22Rv1 (cell line): ENCODE results near the gene CFAP157.

ENCODE experiments used
- H3K27ac ChIP-seq: fragments of 450-650 bp; 2 replicates; pipeline ENCODE4 v1.5.1; 2017
- ZFX ChIP-seq: fragments of 450-650 bp; IDR thresholded peaks from 2 replicates; pipeline ENCODE4 v1.6.1; 2017; ENCODE audit warnings: antibody characterized with exemption, borderline replicate concordance
- TF ChIP-seq, protein P1 (sequence below): fragments of 450-650 bp; IDR thresholded peaks from 2 replicates; pipeline ENCODE4 v1.5.1; 2017; ENCODE audit warnings: mild to moderate bottlenecking

CFAP157 gene

DNA sequence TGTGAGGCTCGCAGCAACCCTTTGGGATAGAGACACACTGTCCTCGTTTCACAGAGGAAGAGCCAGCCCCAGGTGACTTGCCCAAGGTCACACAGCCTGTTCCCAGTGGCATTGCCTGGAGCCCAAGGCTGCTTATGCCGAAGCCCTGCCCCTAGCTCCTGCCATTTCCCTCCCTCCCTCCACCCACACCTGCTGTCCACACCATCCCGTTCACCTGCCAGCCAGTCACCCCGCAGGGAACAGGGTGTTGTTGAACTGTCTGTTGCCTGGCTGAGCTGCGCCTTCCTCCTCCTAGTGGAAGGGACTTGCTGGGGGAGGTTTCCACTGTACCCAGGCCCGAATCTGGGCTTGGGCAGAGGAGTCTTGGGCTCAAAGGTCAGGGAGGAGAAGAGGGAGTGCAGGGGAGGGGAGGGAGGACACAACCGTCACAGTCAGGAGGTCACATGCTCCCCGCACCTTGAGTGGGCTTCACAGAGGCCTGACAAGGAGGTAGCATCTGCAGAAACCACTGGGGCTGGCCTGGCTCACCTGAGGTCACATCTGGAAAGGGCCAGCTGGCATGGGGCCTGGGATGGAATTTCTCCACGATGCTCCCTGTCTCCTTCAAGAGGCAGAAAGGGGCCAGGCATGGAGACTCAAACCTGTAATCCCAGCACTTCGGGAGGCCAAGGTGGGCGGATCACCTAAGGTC is 15.4 kb downstream of the CFAP157 start:
- H3K27ac ChIP-seq = no peak overlapping the region
- TF ChIP-seq, protein P1, sequence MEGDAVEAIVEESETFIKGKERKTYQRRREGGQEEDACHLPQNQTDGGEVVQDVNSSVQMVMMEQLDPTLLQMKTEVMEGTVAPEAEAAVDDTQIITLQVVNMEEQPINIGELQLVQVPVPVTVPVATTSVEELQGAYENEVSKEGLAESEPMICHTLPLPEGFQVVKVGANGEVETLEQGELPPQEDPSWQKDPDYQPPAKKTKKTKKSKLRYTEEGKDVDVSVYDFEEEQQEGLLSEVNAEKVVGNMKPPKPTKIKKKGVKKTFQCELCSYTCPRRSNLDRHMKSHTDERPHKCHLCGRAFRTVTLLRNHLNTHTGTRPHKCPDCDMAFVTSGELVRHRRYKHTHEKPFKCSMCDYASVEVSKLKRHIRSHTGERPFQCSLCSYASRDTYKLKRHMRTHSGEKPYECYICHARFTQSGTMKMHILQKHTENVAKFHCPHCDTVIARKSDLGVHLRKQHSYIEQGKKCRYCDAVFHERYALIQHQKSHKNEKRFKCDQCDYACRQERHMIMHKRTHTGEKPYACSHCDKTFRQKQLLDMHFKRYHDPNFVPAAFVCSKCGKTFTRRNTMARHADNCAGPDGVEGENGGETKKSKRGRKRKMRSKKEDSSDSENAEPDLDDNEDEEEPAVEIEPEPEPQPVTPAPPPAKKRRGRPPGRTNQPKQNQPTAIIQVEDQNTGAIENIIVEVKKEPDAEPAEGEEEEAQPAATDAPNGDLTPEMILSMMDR = no peak
- TF ChIP-seq ZFX = no peak

DNA sequence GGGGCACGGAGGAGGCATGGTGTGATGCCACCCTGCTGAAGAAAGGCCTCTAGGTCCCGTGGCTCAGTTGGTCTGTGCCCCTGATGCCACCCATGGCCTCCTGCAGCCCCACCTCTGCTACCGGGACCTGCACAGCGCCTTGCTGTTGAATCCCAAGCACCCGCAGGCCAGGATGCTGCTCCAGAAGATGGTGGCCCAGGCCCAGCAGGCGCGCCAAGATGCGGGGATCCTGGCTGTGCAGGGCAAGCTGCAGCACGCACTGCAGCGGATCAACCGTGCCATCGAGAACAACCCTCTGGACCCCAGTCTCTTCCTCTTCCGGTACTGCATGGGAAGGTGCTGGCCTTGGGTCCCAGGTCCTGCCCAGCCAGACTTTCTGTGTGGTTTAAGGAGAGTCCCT is 16.2 kb downstream of the CFAP157 start:
- TF ChIP-seq, protein P1 = no peak
- TF ChIP-seq ZFX = no peak
- H3K27ac ChIP-seq = no peak overlapping the region

DNA sequence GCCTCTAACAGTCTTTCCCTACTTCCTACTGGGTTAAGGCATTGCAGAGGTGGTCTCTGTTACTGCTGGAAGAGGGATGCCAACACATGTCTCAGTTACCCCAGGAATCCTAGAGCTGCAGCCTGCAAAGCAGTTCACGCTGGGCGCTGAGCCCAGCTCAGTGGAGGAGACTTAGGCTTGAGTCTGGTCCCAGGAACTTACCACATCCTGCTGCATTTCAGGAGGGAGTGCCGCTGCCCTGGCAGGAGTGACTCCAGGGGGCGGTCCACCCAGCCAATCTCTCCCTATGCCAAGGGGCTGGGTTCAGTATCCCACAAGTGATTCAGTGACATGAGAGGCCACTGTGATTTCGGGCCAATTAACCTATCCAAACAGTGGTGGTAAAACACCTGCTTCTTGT is 16.7 kb downstream of the CFAP157 start:
- TF ChIP-seq, protein P1 = no peak
- TF ChIP-seq ZFX = no peak
- H3K27ac ChIP-seq = no peak overlapping the region

DNA sequence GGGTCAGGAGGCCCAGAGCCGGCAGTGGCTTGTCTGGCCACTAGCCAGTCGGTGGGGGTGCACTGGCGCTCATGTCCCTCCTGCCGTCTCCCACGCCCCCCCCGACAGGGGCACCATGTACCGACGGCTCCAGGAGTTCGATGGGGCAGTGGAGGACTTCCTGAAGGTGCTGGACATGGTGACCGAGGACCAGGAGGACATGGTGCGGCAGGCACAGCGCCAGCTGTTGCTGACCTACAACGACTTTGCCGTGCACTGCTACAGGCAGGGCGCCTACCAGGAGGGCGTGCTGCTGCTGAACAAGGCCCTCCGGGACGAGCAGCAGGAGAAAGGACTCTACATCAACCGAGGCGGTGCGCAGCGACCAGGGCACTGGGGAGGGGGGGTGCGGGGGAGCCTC is 17.2 kb downstream of the CFAP157 start:
- TF ChIP-seq ZFX = no peak
- TF ChIP-seq, protein P1 = no peak
- H3K27ac ChIP-seq = no peak overlapping the region

DNA sequence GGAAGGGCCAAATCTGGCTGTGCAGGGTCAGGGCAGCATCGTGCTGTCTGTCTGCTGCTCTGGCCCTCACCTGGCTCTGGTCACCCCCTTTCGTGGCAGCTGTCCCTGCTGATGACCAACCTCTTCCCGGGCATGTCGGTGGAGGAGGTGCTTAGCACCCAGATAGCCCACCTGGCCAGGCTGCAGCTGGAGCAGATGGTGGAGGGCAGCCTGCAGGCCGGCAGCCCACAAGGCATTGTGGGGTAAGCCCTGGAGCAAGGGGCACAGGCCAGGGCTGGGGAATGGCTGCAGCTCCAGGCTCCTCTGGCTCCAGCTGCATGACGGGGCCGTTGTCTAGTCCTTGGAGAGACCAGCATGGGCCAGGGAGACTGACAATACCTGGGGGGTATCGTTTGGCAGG is 20.1 kb downstream of the CFAP157 start:
- TF ChIP-seq, protein P1 = no peak
- no peak for TF ChIP-seq ZFX

DNA sequence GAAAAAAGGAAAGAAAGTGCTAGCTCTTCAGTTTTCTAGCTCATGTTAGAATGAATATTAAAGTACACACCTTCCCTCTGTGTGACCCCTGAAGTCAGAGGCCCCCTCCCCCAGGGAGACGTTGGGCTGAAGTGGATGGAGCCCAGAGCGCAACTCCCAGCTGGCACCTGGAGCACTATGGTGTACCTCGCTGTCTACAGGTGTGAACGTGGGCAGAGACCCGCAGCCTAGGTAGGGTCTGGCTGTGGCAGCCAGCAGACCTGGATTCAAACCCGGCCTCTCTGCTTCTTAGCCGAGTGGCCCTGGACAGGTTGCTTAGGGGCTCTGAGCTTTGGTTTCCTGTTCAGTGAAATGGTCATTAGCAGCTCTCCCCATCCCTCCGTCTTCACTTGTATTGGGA is 22.0 kb downstream of the CFAP157 start:
- H3K27ac ChIP-seq = no peak overlapping the region
- TF ChIP-seq ZFX = no peak
- TF ChIP-seq, protein P1 = no peak

More for the DNA sequence above, 20.1 kb downstream of the CFAP157 start:
- H3K27ac ChIP-seq = no peak overlapping the region

DNA sequence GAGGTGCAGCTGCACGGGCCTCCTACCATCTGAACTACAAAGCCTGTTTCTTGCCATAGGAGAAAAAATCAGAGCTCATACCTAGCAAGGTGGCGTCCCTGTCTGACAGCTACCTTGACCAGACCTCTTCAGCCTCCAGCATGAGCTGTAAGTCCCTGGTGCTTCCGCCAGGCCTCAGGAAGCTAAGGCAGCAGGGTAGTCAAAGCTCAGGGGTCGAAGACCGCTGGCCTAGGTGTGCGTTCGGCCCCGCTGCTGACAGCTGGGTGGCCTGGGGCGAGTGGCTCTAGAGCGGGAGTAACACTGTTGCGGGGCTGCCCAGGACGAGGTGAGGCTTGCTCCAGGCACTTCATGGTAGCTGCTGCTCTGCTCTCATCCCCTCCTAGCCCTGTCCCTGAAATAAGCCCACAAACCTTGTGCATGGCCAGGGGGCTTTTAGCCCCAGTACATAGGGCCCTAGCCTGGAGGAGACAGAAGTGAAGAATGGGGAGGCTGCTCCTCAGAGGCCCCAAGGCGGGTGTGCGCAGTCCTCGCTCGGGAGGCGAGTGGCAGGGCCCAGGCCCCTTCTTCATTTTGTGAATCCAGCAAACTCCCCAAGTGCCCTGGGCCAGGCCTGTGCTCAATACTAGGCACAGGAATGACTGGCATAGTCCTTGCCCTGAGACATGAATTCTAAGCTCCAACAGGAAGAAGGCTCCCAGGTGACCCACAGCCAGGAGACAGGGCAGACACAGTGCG is 22.9 kb downstream of the CFAP157 start:
- TF ChIP-seq ZFX = no peak
- TF ChIP-seq, protein P1 = no peak
- no peak overlapping the region for H3K27ac ChIP-seq
